ENCODE measurements around the gene CIAO2B. TPM values are rescaled to one million over a fixed set of nuclear protein-coding genes. Genes with fewer than 3 reads are reported as not detected.
A peak's percentile ranks its signal among the peaks of the same experiment; 100 is the strongest.
"Not testable (repeated sequence)": the region's sequence is repeated elsewhere in the genome, so short reads cannot be mapped to it uniquely, and the experiment has no call there.

The CIAO2B gene
- polyA plus RNA-seq, 1 donor from 2014 or later = 104 TPM

DNA sequence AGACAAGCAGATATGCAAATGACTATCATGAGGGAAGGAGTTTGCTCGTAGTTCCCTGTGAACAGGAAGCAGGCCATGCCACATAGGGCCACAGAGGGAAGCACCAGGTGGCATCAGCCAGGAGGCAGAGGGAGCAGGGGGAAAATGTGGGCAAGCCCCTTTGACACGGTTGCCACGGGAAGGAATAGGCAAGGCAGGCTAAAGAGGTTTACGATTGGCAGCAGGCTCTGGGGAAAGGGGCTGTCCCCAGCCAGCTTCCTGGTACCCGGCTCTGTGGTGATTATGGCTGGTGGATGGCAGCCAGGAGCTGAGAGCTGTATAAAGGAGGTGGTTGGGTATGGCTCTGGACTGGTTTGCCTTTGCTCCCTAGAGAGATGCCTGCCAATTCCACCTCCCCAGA is 27.7 kb upstream of the CIAO2B start:
- Mint-ChIP-seq H3K9me3 (no peaks in the 10 kb centered on the region), H3K4me1 (peaks cover 4 to 11% (median 11%) of the 10 kb centered on the region in 3 donors), H3K4me3 (no peak overlapping the region), H3K36me3 (peaks cover 3% of the 10 kb centered on the region), H3K27me3 (peaks cover 2% of the 10 kb centered on the region), H3K27ac (peak overlapping the region in 1 of 3 donors; percentile 40)

DNA sequence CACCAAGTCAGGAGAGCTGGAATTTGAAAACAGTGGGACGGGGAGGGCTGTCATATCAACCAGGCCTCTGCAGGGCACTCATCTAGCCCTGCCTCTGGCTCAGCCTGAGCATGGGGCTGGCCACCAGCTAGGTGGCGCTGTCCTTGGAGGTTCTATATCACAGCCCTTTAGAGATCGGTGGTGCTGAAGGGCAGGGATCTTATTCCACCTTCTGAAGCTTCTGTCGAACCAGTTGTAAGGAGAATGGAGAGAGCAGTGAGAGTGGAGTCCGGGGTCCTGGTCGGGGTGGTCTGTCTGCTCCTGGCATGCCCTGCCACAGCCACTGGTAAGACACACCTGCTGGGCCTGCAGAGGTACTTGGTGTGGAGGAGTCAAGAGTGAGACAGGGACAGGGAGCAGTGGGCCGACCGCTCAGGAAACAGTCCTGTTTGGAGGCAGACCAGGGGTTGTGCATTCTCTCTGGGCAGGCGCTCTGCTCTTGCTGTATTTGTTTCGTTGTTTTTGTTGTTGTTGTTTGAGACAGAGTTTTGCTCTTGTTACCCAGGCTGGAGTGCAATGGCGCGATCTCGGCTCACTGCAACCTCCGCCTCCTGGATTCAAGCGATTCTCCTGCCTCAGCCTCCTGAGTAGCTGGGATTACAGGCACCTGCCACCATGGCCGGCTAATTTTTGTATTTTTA is 27.0 kb upstream of the CIAO2B start, which contains the start of gene CES3:
Gene CES3, plus strand, starts transcription at position 202 of the 680 bp plus-strand sequence. Its CDS starts 42 bp downstream, at position 244.
- H3K4me3 Mint-ChIP-seq = peak within 1 kb of the TSS in 2 of 4 donors; percentile 33 to 76
- peak within 1 kb of the TSS in 2 of 3 donors; percentile 40 to 88 for H3K27ac Mint-ChIP-seq
- peaks cover 2% of the 10 kb centered on the region for H3K27me3 Mint-ChIP-seq
- H3K9me3 Mint-ChIP-seq = no peaks in the 10 kb centered on the region
- peaks cover 4 to 11% (median 11%) of the 10 kb centered on the region in 3 donors for H3K4me1 Mint-ChIP-seq
- H3K36me3 Mint-ChIP-seq = peaks cover 3% of the 10 kb centered on the region

DNA sequence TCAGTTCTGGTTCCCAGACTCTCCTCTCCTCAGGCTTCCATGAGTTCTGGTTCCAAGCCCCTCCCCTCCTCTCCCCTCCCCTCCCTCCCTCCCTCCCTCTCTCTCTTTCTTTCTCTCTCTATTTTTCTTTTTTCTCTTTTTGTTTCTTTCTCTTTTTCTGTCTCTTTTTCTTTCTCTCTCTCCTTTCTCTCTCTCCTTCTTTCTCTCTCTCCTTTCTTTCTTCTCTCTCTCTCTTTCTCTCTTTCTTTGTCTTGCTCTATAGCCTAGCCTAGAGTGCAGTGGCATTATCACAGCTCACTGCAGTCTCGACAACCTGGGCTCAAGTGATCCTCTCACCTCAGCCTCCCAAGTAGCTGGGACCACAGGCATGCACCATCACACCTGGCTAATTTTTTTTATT is 26.1 kb upstream of the CIAO2B start:
- peaks cover 3% of the 10 kb centered on the region for H3K36me3 Mint-ChIP-seq
- peaks cover 4 to 11% (median 11%) of the 10 kb centered on the region in 3 donors for H3K4me1 Mint-ChIP-seq
- no peaks in the 10 kb centered on the region for H3K9me3 Mint-ChIP-seq
- H3K4me3 Mint-ChIP-seq = peak overlapping the region in 1 of 4 donors; percentile 33
- H3K27ac Mint-ChIP-seq = no peak overlapping the region
- H3K27me3 Mint-ChIP-seq = peaks cover 2% of the 10 kb centered on the region

DNA sequence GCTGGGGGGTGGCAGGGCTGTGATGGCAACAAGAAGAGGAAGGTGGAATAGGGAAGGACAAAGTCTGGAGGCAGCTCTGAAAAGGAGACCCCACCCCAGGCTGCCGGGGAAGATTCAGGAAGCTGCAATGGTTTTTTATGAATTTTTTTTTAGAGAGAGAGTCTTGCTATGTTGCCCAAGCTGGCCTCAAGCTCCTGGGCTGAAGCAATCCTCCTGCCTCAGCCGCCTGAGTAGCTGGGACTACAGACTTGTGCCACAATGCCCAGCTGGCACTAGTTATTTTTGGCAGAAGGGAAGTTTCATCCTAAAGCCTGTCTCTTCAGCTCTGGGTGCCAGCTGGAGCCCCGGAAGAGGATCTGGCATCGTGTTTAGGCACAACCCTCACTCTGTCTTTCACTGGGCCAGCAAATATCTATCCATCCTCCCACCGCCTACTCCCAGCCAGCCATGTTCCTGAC is 25.5 kb upstream of the CIAO2B start:
- Mint-ChIP-seq H3K27me3 (peaks cover 2% of the 10 kb centered on the region), H3K9me3 (no peaks in the 10 kb centered on the region), H3K4me3 (peak overlapping the region in 1 of 4 donors; percentile 47), H3K36me3 (peaks cover 3% of the 10 kb centered on the region), H3K27ac (no peak overlapping the region), H3K4me1 (peaks cover 4 to 11% (median 9%) of the 10 kb centered on the region in 3 donors)

DNA sequence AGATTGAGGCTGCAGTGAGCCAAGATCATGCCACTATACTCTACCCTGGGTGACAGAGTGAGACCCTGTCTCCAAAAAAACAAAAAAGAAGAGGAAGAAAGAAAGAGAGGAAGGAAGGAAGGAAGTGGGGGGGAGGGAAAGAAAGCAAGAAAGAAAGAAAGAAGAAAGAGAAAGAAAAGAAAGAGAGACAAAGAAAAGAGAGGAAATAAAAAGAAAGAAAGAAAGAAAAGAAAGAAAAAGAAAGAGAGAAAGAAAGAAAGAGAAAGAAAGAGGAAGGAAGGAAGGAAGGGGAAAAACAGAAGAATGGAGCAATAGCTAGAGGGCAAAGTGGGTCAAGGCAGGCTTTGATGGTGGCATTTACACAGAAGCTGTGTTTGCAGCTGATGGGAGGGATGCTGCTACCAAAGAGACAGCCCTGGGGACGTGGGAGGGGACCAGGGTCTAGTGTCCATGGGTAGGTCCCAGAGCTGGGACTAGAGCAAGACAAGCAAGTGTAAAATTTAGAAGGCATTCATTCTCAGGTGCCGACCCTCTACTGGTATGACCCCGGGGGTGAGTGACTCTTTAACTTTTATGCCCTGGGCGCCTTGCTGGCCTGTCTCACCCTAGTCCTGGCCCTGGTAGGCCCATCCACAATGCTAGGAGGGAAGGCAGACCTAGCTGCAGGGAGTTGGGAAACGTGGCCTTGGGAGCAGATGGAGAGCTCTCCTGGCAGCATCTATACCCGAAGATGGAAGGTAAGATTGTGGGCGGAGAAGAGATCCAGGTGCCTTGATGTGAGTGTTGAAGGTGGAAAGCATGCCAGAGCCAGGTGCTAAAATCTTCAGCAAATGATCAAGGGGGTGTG is 24.9 kb upstream of the CIAO2B start:
- no peaks in the 10 kb centered on the region for H3K27me3 Mint-ChIP-seq
- peaks cover 5 to 11% (median 9%) of the 10 kb centered on the region in 3 donors for H3K4me1 Mint-ChIP-seq
- H3K4me3 Mint-ChIP-seq = peak overlapping the region in 1 of 4 donors; percentile 47
- H3K36me3 Mint-ChIP-seq = peaks cover 3% of the 10 kb centered on the region
- H3K9me3 Mint-ChIP-seq = no peaks in the 10 kb centered on the region
- no peak overlapping the region for H3K27ac Mint-ChIP-seq

DNA sequence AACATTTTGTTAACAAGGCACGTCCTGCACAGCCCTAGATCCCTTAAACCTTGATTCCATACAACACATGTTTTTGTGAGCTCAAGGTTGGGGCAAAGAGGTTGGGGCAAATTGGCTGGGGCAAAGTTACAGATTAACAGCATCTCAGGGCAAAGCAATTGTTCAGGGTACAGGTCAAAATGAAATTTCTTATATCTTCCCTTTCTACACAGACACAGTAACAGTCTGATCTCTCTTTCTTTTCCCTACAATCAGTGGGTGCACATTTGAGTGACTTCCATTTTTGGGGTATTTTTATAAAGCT is 21.9 kb upstream of the CIAO2B start:
- H3K9me3 Mint-ChIP-seq, H3K36me3 Mint-ChIP-seq, H3K4me3 Mint-ChIP-seq, H3K27ac Mint-ChIP-seq, H3K4me1 Mint-ChIP-seq: not testable (repeated sequence)
- peaks cover 12% of the 10 kb centered on the region for H3K27me3 Mint-ChIP-seq

DNA sequence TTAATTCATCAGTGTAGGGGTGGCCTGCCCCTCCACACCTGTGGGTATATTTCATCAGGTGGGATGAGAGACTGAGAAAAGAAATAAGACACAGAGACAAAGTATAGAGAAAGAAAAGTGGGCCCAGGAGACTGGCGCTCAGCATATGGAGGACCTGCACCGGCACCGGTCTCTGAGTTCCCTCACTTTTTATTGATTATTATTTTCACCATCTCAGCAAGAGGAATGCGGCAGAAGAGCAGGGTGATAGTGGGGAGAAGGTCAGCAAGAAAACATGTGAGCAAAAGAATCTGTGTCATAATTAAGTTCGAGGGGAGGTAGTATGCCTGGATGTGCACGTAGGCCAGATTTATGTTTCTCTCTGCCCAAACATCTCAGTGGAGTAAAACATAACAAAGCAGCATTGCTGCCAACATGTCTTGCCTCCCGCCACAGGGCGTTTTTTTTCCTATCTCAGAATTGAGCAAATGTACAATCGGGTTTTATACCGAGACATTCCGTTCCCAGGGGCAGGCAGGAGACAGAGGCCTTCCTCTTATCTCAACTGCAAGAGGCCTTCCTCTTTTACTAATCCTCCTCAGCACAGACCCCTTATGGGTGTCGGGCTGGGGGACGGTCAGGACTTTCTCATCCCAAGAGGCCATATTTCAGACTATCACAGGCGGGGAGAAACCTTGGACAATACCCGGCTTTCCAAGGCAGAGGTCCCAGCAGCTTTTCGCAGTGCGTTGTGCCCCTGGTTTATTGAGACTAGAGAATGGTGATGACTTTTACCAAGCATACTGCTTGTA is 21.4 kb upstream of the CIAO2B start:
- H3K27ac Mint-ChIP-seq, H3K4me1 Mint-ChIP-seq, H3K36me3 Mint-ChIP-seq, H3K4me3 Mint-ChIP-seq, H3K9me3 Mint-ChIP-seq: not testable (repeated sequence)
- H3K27me3 Mint-ChIP-seq = peaks cover 14% of the 10 kb centered on the region

DNA sequence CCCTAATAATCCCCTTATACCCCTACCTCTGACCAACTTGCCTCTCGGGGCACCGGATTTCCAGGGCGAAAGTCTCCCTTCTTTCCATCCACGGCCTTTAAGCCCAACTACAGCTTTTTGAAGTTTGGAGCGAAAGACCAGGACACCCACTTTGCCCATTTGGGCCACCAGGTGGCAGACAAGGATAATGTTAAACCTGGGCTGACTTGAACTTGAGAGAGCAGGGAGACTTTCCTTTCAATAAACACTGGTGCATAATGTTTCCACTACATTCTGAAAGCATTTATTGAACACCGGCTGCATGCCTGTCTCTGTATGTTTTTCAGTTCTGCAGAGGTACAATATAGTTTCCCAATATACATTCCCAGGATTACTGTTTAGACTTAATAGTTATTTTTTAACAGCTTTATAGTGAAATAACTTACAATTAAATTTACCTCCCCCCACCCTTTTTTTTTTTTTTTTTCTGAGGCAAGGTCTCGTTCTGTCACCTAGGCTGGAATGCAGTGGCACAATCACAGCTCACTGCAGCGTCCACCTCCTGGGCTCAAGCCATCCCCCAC is 20.0 kb upstream of the CIAO2B start:
- H3K27me3 Mint-ChIP-seq = peaks cover 24% of the 10 kb centered on the region
- H3K4me3 Mint-ChIP-seq = peak overlapping the region in 1 of 4 donors; percentile 55

DNA sequence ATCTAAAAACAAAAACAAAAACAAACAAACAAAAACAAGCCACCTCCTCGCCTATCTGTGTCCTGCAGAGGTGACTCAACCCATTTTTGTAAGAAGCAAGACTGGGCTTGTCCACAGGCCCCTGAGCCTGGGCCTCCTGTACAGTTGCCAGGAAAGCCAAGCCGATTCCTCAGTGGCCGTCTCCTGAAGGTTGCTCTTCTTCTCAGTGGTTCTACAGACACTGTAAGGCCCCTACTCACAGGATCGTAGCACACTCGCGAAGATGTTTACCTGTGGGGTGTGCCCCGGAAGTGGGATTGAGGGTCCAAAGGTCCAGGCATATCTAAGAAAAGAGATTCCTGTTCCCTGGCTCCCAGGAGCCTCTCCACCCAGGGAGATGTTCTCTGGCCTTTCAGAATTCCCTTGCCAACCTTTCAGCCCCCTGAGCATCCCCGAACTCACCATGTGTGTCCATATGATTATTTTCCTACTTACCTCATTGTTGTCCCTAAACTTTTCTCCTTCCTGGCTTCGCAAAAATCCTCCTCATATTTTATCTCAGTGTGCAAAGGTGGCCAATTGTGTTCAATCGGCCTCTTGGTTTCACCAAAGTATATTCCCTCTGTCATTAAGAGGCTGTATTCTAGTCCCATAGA is 19.4 kb upstream of the CIAO2B start:
- Mint-ChIP-seq H3K27ac (no peak overlapping the region), H3K4me3 (peak overlapping the region in 1 of 4 donors; percentile 55), H3K36me3 (no peaks in the 10 kb centered on the region), H3K4me1 (peaks cover under 1 to 4% (median 4%) of the 10 kb centered on the region in 3 donors), H3K27me3 (peaks cover 30% of the 10 kb centered on the region), H3K9me3 (peaks cover 0 to 7% (median 3%) of the 10 kb centered on the region in 3 donors)

More for the DNA sequence above, 20.0 kb upstream of the CIAO2B start:
- peaks cover 3% of the 10 kb centered on the region for H3K36me3 Mint-ChIP-seq
- H3K27ac Mint-ChIP-seq = no peak overlapping the region
- H3K4me1 Mint-ChIP-seq = peaks cover 0 to 7% (median 4%) of the 10 kb centered on the region in 3 donors
- peaks cover 0 to 7% (median 3%) of the 10 kb centered on the region in 3 donors for H3K9me3 Mint-ChIP-seq

DNA sequence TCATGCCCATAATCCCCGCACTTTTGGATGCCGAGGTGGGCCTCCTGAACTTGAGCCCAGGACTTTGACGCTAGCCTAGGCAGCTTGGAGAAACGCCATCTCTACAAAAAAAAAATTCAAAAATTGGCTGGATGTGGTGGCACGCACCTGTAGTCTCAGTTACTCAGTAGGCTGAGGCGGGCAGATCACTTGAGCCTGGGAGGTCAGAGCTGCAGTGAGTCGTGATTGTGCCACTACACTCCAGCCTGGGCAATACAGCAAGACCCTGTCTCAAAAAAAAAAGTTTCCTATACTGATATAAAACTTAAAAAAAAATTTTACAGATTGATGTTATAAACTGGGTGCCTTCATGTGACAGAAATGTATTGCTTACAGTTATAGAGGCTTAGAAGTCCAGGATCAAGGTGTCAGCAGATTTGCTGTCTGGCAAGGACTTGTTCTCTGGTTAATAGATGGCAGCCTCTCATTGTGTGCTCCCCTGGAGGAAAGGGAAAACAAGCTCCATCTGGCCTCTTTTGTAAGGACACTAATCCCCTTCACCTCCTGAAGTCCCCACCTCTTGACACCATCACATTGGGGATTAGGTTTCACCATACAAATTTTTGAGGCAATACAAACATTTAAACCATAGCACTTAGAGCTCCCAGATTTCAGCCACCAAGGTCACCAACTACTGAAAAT is 18.4 kb upstream of the CIAO2B start:
- H3K4me3 Mint-ChIP-seq = no peak overlapping the region
- H3K27me3 Mint-ChIP-seq = peaks cover 38% of the 10 kb centered on the region
- H3K27ac Mint-ChIP-seq = no peak overlapping the region
- peaks cover 0 to 7% (median 3%) of the 10 kb centered on the region in 3 donors for H3K9me3 Mint-ChIP-seq
- H3K36me3 Mint-ChIP-seq = no peaks in the 10 kb centered on the region
- H3K4me1 Mint-ChIP-seq = peaks cover 4 to 7% (median 6%) of the 10 kb centered on the region in 3 donors

DNA sequence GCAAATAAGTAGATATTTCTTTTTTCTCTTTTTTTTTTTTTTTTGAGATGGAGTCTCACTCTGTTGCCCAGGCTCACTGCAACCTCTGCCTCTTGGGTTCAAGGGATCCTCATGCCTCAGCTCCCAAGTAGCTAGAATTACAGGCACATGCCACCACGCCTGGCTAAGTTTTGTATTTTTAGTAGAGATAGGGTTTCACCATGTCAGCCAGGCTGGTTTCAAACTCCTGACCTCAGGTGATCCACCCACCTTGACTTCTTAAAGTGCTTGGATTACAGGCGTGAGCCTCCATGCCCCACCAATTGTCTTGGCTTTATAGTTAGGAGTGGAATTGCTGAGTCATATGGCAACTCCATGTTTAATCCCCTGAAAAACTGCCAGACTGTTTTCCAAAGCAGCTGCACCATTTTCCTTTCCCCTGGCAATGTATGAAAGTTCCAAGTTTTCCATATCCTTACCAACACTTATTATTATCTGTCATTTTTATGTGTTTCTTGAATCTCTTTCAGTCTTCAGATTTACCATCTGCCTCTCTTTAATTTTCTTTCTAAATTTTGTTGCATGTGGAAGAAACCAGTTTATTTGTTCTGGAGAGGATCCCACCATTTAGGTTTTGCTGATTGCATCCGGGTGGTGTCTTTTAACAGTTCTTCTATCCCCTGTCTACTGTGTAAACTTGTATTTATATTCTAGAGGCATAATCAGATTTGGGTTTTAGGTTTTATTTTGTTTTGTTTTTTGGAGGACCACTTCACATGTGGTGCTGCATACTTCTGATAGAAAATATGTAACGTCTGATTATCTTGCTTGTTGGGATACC is 17.0 kb upstream of the CIAO2B start:
- peaks cover 0 to 7% (median 3%) of the 10 kb centered on the region in 3 donors for H3K9me3 Mint-ChIP-seq
- peaks cover 11 to 13% (median 12%) of the 10 kb centered on the region in 3 donors for H3K4me1 Mint-ChIP-seq
- H3K36me3 Mint-ChIP-seq = peaks cover 1% of the 10 kb centered on the region
- H3K27ac Mint-ChIP-seq = no peak overlapping the region
- H3K4me3 Mint-ChIP-seq = peak overlapping the region in 1 of 4 donors; percentile 16
- H3K27me3 Mint-ChIP-seq = peaks cover 42% of the 10 kb centered on the region

DNA sequence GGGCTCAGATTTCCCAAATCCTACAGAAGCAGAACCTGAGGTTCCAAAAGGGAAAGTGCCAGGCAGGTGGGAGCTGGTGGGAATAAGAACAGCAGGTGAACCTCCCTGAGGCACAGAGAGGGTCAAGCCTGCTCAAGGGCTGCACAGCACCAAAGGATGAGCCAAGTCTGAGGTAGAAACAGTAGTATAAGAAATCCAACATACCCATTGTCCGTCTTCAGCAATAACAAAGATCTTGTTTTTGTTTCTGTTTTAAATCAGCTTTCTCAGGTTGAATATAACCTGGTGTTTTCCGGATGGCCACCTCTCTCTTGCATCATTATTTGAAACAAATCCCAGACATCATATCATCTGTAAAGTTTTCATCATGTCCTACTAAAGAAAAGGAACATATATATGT is 16.2 kb upstream of the CIAO2B start:
- peak overlapping the region in 1 of 4 donors; percentile 31 for H3K4me3 Mint-ChIP-seq
- peaks cover 42% of the 10 kb centered on the region for H3K27me3 Mint-ChIP-seq
- H3K27ac Mint-ChIP-seq = no peak overlapping the region
- H3K4me1 Mint-ChIP-seq = peaks cover 11 to 13% (median 12%) of the 10 kb centered on the region in 3 donors
- H3K36me3 Mint-ChIP-seq = peaks cover 1% of the 10 kb centered on the region
- H3K9me3 Mint-ChIP-seq = peaks cover 0 to 7% (median 3%) of the 10 kb centered on the region in 3 donors

DNA sequence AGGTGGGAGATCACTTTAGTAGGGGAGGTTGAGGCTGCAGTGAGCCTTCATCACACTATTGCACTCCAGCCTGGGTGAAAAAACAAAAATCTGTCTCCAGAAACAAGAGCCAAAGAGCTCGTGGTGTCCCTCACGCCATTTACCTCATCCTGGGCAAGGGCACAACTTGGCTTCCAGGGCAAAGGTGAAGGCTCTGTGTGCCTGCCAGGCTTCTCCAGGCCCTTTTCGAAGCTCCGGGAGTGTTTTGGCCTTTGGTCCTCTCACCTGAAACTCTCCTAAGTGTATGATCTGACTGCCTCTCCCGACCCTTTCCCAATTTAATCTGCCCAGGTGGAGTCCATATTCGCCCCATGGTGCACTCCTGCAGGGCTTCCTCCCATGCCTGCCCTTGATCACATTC is 15.3 kb upstream of the CIAO2B start:
- Mint-ChIP-seq H3K36me3 (peaks cover 1% of the 10 kb centered on the region), H3K4me3 (peak overlapping the region in 1 of 4 donors; percentile 0), H3K4me1 (peaks cover 11 to 13% (median 12%) of the 10 kb centered on the region in 3 donors), H3K9me3 (peaks cover 0 to 7% (median 3%) of the 10 kb centered on the region in 3 donors), H3K27me3 (peaks cover 42% of the 10 kb centered on the region), H3K27ac (no peak overlapping the region)

Data from IgD-negative memory B cell (primary cell).